HG02943 (cell line): Measurements from ENCODE around the gene ARCN1.

Experiments used
- ATAC-seq: cut with Tn5 transposase; IDR thresholded peaks from one replicate; pipeline ENCODE4 v1.9.1; 2021; ENCODE audit warnings: mild to moderate bottlenecking, low read depth, moderate library complexity; ENCODE audit not compliant: unreplicated experiment

Gene ARCN1

DNA sequence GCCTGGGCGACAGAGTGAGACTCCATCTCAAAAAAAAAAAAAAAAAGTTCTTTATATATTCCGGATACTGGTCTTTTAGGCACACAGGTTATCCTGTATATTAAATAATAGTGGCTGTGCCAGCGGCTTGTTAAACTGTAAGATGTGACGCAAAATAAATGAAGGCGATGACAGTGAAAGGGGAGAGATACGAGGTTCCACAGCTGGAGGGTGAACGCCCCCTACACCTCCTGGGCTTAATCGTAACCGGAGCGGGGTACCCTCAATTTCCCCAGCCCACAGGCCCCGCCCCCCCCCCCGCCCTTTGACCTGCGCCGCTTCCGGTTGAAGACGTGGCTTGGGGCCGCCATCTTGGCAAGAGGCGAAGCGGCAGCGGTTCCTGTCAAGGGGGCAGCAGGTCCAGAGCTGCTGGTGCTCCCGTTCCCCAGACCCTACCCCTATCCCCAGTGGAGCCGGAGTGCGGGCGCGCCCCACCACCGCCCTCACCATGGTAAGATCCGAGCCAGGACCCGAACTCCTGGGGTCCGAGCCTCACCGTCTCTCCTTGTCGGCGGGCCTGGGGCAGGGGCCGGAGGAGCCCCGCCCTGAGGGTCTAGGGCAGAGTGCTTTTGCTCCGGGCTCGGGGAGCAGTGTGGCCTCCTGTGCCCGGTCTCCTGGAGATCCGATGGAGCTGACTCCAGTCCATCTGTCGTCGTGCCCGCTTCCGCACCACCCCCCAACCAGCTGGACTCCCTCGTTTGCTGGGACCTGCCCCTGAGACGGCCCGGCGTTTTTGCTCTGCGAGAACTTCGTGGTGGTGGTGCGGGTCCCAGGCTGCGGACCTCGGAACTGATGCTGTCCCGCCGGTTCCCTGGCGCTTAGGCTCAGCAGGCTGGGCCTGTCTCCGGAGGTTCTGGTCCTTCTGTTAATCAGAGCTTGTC, at the start of gene ARCN1:
TSS of gene ARCN1 (plus strand) at position 349 of the 920 bp plus-strand sequence. CDS start at position 488, 139 bp downstream.
- peak; percentile 63 for ATAC-seq

DNA sequence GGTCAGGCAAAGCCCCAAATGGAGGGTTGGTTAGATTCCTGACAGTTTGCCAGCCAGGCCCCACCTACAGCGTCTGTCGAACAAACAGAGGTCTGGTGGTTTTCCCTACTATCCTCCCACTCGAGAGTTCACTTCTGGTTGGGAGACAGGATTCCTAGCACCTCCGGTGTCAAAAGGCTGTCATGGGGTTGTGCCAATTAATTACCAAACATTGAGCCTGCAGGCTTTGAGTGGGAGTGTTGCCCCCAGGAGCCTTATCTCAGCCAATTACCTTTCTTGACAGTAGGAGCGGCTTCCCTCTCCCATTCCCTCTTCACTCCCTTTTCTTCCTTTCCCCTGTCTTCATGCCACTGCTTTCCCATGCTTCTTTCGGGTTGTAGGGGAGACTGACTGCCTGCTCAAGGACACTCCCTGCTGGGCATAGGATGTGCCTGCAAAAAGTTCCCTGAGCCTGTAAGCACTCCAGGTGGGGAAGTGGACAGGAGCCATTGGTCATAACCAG, 49.6 kb upstream of the ARCN1 start:
- no peak for ATAC-seq

DNA sequence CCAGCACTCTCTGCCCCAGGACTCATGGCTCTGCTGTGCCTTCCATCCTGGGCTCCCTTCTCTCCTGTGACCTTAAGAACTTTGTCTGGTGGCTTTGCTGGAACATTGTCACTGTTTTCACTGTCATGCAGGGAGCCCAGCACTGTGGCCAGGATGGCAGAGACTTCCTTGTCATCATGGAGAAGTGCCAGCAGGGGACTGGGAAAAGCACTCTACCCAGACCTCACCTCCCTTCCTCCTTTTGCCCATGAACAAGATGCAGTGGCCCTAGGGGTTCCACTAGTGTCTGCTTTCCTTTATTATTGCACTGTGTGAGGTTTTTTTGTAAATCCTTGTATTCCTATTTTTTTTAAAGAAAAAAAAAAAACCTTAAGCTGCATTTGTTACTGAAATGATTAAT, 47.9 kb upstream of the ARCN1 start:
- no peak for ATAC-seq

DNA sequence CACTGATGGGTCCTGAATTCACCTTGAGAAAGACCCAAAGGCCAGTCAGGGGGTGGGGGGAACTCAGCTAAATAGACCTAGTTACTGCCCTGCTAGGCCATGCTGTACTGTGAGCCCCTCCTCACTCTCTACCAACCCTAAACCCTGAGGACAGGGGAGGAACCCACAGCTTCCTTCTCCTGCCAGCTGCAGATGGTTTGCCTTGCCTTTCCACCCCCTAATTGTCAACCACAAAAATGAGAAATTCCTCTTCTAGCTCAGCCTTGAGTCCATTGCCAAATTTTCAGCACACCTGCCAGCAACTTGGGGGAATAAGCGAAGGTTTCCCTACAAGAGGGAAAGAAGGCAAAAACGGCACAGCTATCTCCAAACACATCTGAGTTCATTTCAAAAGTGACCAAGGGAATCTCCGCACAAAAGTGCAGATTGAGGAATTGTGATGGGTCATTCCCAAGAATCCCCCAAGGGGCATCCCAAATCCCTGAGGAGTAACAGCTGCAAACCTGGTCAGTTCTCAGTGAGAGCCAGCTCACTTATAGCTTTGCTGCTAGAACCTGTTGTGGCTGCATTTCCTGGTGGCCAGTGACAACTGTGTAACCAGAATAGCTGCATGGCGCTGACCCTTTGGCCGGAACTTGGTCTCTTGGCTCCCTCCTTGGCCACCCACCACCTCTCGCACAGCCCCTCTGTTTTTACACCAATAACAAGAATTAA, 47.3 kb upstream of the ARCN1 start:
- no peak for ATAC-seq

DNA sequence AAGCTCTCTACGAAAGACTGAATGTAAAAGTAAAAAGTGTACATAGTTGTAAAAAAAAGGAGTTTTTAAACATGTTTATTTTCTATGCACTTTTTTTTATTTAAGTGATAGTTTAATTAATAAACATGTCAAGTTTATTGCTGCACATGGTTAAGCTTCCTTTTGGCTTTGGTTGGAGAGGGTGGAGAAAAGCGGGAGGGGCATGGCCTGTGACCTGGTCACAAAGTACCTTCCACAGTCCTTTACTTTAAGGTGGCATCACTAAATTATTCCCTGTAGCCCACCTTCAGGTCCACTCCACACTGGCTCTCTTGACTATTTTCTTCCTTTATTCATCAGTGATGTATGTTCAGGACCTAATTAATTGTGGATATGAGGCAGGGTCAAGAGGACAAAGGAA, 45.5 kb upstream of the ARCN1 start:
- no peak for ATAC-seq

DNA sequence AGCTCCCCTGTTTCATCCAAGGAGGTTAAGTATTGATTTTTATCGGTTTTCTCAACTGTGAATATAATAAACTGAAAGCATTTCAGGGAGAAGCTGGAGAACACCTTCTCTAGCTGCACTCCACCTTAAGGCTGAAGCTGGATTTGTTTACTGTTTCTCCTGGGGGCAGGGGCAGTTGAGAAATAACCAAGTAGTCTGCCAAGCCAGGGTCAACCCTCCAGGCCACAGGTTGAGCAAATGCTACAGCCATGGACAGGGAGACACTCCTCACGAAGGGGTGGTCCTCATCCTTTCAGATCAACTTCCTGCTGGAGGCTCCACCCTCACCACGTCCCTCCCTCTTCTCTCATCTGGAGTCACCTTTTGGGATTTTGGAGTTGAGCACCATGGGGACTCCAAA, 45.1 kb upstream of the ARCN1 start, which contains the start of gene TTC36:
TSS of gene TTC36 (plus strand) at position 366 of the 400 bp plus-strand sequence. CDS start at position 387, 21 bp downstream.
- ATAC-seq: no peak

DNA sequence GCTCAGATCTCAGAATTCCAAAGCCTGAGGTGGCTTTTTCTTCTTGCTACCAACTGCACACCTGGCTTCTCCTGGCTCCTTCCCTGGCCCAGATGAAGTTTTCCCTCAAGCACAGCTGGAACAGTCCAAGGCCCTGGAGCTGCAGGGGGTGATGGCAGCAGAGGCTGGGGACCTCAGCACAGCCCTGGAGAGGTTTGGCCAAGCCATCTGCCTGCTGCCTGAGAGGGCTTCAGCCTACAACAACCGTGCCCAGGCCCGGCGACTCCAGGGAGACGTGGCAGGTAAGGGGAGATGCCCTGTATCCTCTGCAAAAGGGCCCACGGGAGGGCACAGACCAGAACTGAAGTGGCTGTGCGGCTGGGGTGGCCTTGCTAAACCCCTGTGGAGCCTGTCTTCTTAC, 43.7 kb upstream of the ARCN1 start:
- no peak for ATAC-seq

DNA sequence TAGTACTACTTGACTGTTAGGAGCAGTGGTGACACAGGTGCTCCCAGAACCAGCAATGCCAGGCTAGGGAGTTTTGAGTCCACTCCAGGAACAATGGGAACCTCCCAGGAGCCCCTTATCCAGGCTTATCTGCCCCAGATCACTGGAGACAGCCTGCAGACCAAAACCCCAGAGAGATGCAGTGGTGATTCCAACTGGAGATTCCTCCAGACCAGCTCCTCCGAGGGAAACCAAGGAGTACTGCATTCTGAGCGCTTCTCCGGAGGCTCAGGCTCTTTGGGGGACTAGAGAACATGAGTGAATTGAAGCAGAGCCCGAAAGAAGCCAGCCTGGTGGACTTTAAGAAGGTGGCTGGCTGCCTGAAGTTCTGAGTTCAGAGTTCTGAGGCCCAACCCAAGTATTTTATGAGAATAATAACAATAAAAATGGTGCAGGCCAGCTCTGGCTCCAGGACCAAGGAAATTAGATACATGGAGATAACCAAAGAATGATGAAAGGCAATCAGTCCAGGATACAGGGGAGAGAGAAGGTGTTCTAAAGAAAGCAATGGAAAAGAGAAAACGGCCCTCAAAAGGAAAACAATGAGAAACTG, 42.5 kb upstream of the ARCN1 start:
- no peak for ATAC-seq

DNA sequence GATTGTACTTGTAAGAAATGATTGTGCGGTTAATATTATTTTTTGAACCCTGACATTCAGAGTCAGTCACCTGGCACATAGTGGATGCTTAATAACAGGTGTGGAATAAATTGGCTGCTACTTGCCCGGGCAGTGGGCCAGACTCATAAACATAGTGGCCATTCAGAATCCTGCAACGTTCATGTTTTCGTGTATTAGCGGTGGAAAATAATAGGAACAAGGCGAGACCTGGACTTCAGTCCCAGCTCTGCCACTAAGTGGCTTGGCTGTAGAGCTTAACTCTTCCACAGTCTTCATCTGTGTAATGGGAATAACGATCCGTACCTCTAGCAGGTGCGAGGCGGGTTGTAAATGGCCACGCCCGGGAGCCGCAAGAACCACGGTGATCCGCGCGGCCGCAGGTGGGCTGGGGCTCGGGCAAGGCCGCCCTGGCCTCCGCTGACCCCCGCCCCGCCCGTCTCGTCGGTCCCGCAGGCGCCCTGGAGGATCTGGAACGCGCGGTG, 42.0 kb upstream of the ARCN1 start:
- ATAC-seq: no peak

DNA sequence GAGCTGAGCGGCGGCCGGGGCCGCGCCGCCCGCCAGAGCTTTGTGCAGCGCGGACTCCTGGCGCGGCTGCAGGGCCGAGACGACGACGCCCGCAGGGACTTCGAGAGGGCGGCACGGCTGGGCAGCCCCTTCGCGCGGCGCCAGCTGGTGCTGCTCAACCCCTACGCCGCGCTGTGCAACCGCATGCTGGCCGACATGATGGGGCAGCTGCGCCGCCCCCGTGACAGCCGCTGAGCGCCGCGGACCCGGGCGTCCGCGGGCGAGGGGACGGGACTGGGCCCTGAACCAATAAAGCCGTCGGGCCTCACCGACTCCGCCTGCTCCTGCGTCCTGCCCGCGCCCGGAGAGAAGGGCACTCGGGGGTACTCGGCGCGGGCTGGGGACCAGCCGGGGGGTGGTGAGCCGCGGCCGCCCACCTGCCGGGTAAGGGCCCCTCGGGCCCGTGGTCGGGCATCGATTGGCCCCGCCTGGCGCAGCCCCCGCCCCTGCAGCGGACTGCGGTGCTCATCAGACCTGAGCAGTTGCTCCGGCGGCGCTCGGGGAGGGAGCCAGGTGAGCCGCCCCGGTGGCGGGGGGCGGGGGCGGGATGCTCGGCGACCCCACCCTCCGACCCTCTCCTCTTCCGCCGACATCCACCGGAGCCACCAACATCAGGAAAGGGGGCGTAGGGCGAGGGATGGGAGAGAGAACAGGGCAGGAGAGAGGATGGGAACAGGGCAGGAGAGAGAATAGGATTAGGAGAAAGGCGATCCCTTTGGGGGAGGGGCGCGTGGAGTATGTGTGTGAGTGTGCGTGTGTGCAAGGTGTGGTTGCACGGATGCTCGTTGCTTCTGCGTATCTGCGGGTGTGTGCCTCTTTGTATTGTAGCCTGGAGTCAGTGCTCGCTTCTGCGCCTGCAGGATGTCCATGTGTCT, 41.3 kb upstream of the ARCN1 start, which contains the start of gene TMEM25:
TSS of gene TMEM25 (plus strand) at position 510 of the 914 bp plus-strand sequence. CDS start 610 bp downstream, outside the sequence.
- ATAC-seq: peak; percentile 49

DNA sequence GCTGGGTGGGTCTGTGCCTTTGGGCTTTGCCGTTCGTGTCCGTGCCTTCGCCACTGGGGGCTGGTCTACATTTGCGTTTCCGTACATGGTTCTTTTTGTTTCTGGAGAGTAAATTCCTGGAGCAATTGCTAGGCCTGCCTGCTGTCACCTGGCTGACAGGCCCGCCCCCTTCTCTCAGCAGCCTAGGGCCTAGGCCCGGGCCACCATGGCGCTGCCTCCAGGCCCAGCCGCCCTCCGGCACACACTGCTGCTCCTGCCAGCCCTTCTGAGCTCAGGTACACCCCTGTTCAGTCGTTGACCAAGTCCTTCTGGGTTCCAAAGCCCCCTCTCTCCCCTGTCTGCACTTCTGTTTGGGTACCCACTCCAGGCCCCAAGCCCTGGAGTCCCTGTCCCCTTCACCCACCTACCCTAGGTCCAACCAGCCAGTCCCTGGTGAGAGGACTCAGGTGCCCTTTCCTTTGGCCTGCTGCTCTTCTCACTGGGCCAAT, 40.6 kb upstream of the ARCN1 start:
- no peak for ATAC-seq

DNA sequence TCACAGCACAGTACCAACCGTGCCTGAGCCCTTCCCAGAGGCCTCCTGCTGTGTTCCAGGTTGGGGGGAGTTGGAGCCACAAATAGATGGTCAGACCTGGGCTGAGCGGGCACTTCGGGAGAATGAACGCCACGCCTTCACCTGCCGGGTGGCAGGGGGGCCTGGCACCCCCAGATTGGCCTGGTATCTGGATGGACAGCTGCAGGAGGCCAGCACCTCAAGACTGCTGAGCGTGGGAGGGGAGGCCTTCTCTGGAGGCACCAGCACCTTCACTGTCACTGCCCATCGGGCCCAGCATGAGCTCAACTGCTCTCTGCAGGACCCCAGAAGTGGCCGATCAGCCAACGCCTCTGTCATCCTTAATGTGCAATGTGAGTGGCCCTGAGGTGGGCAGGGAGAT, 40.1 kb upstream of the ARCN1 start:
- ATAC-seq: no peak

DNA sequence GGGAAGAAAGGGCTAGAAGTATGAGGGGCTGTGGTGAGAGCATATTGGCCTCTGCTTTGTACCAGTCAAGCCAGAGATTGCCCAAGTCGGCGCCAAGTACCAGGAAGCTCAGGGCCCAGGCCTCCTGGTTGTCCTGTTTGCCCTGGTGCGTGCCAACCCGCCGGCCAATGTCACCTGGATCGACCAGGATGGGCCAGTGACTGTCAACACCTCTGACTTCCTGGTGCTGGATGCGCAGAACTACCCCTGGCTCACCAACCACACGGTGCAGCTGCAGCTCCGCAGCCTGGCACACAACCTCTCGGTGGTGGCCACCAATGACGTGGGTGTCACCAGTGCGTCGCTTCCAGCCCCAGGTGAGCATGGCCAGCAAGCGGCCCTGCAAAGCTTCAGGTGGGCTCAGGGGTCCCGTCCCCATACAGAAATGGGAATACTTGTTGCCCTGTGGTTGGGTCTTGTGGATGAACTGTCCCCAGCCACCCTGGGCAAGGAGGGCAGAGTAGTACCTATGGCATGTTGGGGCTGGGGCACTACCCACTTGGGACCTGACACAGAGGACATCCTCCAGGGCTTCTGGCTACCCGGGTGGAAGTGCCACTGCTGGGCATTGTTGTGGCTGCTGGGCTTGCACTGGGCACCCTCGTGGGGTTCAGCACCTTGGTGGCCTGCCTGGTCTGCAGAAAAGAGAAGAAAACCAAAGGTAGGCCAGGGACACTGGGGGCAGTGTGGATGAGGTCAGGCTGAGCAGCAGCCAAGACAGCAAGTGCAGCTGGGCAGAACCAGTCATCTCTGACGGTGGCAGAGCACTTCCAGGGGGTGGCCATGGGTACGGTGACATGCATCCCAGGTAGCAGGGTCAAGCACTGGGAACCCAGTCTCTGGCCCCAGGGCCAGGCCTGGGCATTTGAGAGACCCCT, 39.1 kb upstream of the ARCN1 start:
- no peak for ATAC-seq

DNA sequence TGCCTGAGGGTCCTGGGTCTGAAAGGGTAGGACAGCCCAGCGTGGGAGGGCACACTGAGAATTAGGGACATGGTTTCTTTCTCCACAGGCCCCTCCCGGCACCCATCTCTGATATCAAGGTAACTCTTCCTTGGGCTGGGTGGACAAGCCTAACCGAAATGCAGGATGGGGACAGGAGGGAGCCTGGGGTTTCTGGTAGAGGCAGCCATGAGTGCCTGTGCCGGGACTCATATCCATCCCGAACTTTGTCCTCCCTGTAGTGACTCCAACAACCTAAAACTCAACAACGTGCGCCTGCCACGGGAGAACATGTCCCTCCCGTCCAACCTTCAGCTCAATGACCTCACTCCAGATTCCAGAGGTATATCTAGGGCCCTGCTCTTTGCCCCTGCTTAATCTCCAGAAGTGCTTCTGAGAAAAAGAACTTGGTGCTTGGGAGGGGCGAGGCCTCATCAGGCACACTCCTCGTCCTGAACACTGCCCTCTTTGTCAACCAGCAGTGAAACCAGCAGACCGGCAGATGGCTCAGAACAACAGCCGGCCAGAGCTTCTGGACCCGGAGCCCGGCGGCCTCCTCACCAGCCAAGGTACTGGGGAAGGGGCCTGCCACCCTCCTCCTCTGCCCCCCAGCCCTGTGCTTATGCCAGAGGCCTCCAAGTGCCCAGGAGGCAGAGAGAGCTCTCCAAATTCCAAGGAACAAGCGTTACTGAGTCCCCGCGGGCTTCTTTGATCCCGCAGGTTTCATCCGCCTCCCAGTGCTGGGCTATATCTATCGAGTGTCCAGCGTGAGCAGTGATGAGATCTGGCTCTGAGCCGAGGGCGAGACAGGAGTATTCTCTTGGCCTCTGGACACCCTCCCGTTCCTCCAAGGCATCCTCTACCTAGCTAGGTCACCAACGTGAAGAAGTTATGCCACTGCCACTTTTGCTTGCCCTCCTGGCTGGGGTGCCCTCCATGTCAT, 38.2 kb upstream of the ARCN1 start:
- no peak for ATAC-seq

DNA sequence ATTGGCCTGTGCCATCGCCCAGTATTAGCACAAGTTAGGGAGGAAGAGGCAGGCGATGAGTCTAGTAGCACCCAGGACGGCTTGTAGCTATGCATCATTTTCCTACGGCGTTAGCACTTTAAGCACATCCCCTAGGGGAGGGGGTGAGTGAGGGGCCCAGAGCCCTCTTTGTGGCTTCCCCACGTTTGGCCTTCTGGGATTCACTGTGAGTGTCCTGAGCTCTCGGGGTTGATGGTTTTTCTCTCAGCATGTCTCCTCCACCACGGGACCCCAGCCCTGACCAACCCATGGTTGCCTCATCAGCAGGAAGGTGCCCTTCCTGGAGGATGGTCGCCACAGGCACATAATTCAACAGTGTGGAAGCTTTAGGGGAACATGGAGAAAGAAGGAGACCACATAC, 36.9 kb upstream of the ARCN1 start:
- no peak for ATAC-seq

DNA sequence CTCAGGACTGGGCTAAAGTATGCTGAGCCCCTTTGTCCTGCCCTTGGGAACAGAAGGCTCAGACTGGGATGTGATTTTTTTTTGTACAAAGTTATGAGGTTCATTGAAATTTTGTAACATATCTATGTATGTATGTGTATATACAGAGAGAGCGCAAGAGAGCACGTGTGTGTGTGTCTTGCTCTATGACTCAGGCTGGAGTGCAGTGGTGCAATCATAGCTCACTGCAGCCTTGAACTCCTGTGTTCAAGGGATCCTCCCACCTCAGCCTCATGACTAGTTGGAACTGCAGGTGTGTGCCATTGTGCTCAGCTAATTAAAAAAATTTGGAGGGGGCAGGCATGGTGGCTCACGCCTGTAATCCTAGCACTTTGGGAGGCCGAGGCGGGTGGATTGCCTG, 35.5 kb upstream of the ARCN1 start:
- ATAC-seq: no peak

DNA sequence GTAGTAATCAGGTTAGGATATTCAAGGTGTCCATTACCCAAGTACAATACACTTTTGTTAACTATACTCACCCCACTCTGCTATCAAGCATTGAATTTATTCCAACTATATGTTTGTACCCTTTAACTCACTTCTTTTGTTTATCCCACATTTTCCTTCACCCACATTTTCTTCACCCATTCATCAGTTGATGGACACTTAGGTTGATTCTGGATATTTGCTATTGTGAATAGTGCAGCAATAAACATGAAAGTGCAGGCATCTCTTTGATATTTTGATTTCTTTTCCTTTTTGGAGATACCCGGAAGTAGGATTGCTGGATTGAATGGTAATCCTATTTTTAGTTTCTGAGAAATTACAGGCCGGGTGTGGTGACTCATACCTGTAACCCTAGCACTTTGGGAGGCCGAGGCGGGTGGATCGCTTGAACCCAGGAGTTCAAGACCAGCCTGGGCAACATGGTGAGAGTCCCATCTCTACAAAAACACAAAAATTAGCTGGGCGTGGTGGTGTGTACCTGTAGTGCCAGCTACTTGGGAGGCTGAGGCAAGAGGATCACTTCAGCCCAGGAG, 34.7 kb upstream of the ARCN1 start:
- ATAC-seq: no peak
